Left kidney (tissue), 2 donors: Measurements from ENCODE around the gene JPH3. TPM values are rescaled to one million over a fixed set of nuclear protein-coding genes. Genes with fewer than 3 reads are reported as not detected.

Experiments
- DNase-seq: peaks from one replicate; pipeline ENCODE4 v3.0.0-alpha.2; 2013
- polyA plus RNA-seq: library from polyadenylated mRNA; unstranded; fragments of 120-200 nt; gene quantifications from one replicate; pipeline ENCODE4 v1.2.1, GENCODE V29; 2013; ENCODE audit not compliant: insufficient read length

The JPH3 gene
- polyA plus RNA-seq, 1 donor: 0.76 TPM

GRCh38 chr16:87741700-87742415 lies 139.6 kb downstream of the JPH3 start:
- DNase-seq: no peak

- no peak for DNase-seq
Measured at GRCh38 chr16:87742781-87743490, 140.6 kb downstream of the JPH3 start.

GRCh38 chr16:87744750-87745514 lies 142.6 kb downstream of the JPH3 start:
- no peak for DNase-seq

- no peak for DNase-seq
Measured at GRCh38 chr16:87746178-87746577, 143.9 kb downstream of the JPH3 start.

Other genes with a start within 250 kb of the JPH3 start
- 21.2 TPM for gene FBXO31, start 218.7 kb upstream of the JPH3 start, polyA plus RNA-seq
- 66.4 TPM for gene MAP1LC3B, start 210.2 kb upstream of the JPH3 start, polyA plus RNA-seq
- gene ZCCHC14, start 109.5 kb upstream of the JPH3 start, polyA plus RNA-seq: 41.8 TPM
- 48.0 TPM for gene KLHDC4, start 163.5 kb downstream of the JPH3 start, polyA plus RNA-seq